ENCODE results near the gene MRC2.
"Not testable (repeated sequence)": the region's sequence is repeated elsewhere in the genome, so short reads cannot be mapped to it uniquely, and the experiment has no call there.

MRC2 gene

DNA sequence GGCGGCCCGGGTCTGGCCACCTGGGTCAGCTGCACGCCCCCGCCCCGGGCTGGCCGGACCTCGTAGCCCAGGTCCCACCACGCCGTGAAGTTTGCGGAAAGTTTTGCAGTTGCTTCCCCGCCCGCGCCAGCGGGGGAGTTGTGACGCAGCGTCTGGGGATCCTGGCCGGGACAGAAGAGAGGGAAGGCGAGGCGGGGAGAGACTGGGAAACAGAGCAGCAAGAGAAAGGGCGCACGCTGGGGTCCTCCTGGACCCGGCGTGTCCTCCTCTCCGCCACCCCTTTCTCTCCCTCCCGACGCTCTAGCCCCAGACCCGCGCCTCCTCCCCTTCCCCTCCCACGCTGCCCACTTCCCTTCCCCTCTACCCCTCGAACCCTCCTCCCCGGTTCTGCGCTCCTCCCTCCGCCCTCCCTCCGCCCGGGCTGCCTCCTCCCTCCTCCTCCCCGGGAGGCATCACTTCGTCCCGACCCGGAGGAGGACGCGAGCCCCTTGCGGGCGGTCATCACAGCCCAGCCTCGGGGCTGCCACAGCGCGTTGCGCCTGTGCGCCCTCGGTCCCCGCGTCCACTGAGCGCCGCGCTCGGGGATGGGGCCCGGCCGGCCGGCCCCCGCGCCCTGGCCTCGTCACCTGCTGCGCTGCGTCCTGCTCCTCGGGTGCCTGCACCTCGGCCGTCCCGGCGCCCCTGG is at the start of gene MRC2:
MRC2 (plus strand) TSS at position 452 of the 685 bp plus-strand sequence; CDS start at position 585, 133 bp downstream.
- peak within 1 kb of the TSS; percentile 76 for H3K4me3 ChIP-seq (ENCODE audit: low read length)
- peaks cover 9% of the 10 kb centered on the region; the same call in 1 of the 2 replicates for H3K4me1 ChIP-seq (ENCODE audit: insufficient read depth, low read length)
- H3K9me3 ChIP-seq (ENCODE audit: insufficient read depth, low read depth, low read length) = no peaks in the 10 kb centered on the region
- H3K27ac ChIP-seq (ENCODE audit: low read length) = no peak within 1 kb of the TSS
- peak within 1 kb of the TSS; percentile 72; the same call in 1 of the 2 replicates for H3K9ac ChIP-seq (ENCODE audit: low read depth, low read length)
- H3K27me3 ChIP-seq (ENCODE audit: insufficient read depth, low read length) = peaks cover 12% of the 10 kb centered on the region
- no peaks in the 10 kb centered on the region for H3K36me3 ChIP-seq (ENCODE audit: insufficient read depth, low read depth, low read length)

DNA sequence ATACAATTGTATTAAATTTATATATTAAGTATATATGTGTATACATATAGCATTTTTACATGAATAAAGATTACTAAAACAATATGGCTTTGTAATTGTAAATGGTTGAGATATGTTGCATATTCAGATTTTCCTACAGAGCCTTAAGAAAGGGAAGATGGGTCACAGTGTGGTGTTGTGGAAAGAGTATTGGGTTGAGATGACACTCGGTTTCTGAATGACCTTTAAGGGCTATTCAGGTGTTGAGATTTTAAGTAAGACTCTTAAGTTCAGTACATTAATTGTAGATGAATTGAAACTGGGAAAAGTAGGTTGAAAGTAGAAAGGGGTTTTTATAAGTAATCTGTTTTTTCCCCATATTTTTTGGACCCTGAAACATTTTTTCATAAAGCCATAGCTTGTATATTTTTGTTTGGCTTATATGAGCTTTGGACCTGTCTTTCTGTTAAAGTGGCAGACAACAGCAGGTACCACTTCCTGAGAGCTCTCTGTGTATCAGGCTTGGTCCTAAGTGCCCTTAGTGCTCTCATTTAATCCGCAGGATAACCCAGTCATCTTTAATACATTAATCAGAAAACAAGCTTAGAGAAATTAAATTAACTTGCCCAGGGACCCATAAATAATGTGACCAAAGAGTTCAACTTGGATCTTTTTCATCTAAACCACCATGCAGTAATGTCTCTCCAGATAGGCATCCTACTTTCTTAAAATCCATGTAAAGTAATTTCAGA is 48.5 kb upstream of the MRC2 start:
- Histone ChIP-seq H3K9ac (ENCODE audit: low read depth, low read length) (no peak overlapping the region), H3K27me3 (ENCODE audit: insufficient read depth, low read length) (no peaks in the 10 kb centered on the region), H3K4me1 (ENCODE audit: insufficient read depth, low read length) (no peaks in the 10 kb centered on the region), H3K27ac (ENCODE audit: low read length) (no peak overlapping the region), H3K9me3 (ENCODE audit: insufficient read depth, low read depth, low read length) (no peaks in the 10 kb centered on the region), H3K4me3 (ENCODE audit: low read length) (no peak overlapping the region), H3K36me3 (ENCODE audit: insufficient read depth, low read depth, low read length) (peaks cover 82% of the 10 kb centered on the region)

DNA sequence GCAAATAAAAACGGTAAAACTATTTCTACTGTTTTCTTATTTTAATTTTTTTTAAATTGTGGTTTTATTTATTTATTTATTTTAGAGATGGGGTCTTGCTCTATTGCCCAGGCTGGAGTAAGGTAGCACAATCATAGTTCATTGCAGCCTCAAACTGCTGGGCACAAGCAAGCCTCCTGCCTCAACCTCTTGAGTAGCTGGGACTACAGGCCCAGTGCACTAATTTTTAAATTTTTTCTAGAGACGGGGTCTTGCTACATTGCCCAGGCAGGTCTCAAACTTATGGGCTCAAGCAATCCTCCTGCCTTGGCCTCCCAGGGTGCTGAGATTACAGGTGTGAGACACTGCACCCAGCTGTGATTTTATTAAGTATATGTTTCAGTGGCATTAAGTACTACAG is 46.5 kb upstream of the MRC2 start:
- Histone ChIP-seq H3K4me1 (ENCODE audit: insufficient read depth, low read length) (no peaks in the 10 kb centered on the region), H3K36me3 (ENCODE audit: insufficient read depth, low read depth, low read length) (peaks cover 77% of the 10 kb centered on the region), H3K27me3 (ENCODE audit: insufficient read depth, low read length) (no peaks in the 10 kb centered on the region), H3K9ac (ENCODE audit: low read depth, low read length) (no peak overlapping the region), H3K27ac (ENCODE audit: low read length) (no peak overlapping the region), H3K9me3 (ENCODE audit: insufficient read depth, low read depth, low read length) (no peaks in the 10 kb centered on the region), H3K4me3 (ENCODE audit: low read length) (no peak overlapping the region)

DNA sequence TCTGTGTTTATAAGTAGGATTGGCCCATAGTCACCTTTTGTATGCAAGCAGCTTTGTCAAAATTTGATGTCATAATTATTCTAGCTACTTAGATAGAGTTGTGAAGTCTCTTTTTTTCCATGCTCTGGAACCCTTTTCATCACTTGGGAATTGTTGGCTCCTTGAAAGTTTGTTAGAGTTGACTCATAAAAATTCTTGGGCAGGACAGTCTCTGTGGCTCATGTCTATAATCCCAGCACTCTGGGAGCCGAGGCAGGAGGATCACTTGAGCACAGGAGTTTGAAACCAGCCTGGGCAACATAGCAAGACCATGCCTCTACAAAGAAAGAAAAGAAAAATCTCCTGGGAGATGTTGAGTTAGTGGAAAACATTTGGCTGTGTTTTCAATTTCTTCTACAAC is 45.7 kb upstream of the MRC2 start:
- H3K36me3 ChIP-seq (ENCODE audit: insufficient read depth, low read depth, low read length) = peaks cover 76% of the 10 kb centered on the region
- H3K27me3 ChIP-seq (ENCODE audit: insufficient read depth, low read length) = no peaks in the 10 kb centered on the region
- H3K4me1 ChIP-seq (ENCODE audit: insufficient read depth, low read length) = no peaks in the 10 kb centered on the region
- H3K4me3 ChIP-seq (ENCODE audit: low read length) = no peak overlapping the region
- H3K9ac ChIP-seq (ENCODE audit: low read depth, low read length) = no peak overlapping the region
- no peaks in the 10 kb centered on the region for H3K9me3 ChIP-seq (ENCODE audit: insufficient read depth, low read depth, low read length)
- no peak overlapping the region for H3K27ac ChIP-seq (ENCODE audit: low read length)

GRCh38 chr17:62587554-62587953 is 39.9 kb upstream of the MRC2 start:
- H3K4me1 ChIP-seq (ENCODE audit: insufficient read depth, low read length) = no peaks in the 10 kb centered on the region
- no peaks in the 10 kb centered on the region for H3K9me3 ChIP-seq (ENCODE audit: insufficient read depth, low read depth, low read length)
- H3K36me3 ChIP-seq (ENCODE audit: insufficient read depth, low read depth, low read length) = peaks cover 62% of the 10 kb centered on the region
- no peak overlapping the region for H3K27ac ChIP-seq (ENCODE audit: low read length)
- no peak overlapping the region for H3K9ac ChIP-seq (ENCODE audit: low read depth, low read length)
- no peak overlapping the region for H3K4me3 ChIP-seq (ENCODE audit: low read length)
- H3K27me3 ChIP-seq (ENCODE audit: insufficient read depth, low read length) = no peaks in the 10 kb centered on the region

- Histone ChIP-seq H3K4me3 (ENCODE audit: low read length) (no peak overlapping the region), H3K27me3 (ENCODE audit: insufficient read depth, low read length) (no peaks in the 10 kb centered on the region), H3K27ac (ENCODE audit: low read length) (no peak overlapping the region), H3K4me1 (ENCODE audit: insufficient read depth, low read length) (no peaks in the 10 kb centered on the region), H3K36me3 (ENCODE audit: insufficient read depth, low read depth, low read length) (peaks cover 64% of the 10 kb centered on the region), H3K9ac (ENCODE audit: low read depth, low read length) (no peak overlapping the region), H3K9me3 (ENCODE audit: insufficient read depth, low read depth, low read length) (no peaks in the 10 kb centered on the region)
These were observed 39.4 kb upstream of the MRC2 start for GRCh38 chr17:62588109-62588508.

GRCh38 chr17:62591333-62591732 is 36.1 kb upstream of the MRC2 start:
- no peak overlapping the region for H3K27ac ChIP-seq (ENCODE audit: low read length)
- peaks cover 52% of the 10 kb centered on the region for H3K36me3 ChIP-seq (ENCODE audit: insufficient read depth, low read depth, low read length)

GRCh38 chr17:62591822-62592221 is 35.6 kb upstream of the MRC2 start:
- H3K27me3 ChIP-seq (ENCODE audit: insufficient read depth, low read length); H3K9me3 ChIP-seq (ENCODE audit: insufficient read depth, low read depth, low read length); H3K27ac ChIP-seq (ENCODE audit: low read length); H3K9ac ChIP-seq (ENCODE audit: low read depth, low read length); H3K4me1 ChIP-seq (ENCODE audit: insufficient read depth, low read length); H3K4me3 ChIP-seq (ENCODE audit: low read length): not testable (repeated sequence)
- peaks cover 53% of the 10 kb centered on the region for H3K36me3 ChIP-seq (ENCODE audit: insufficient read depth, low read depth, low read length)

More at GRCh38 chr17:62591333-62591732, 36.1 kb upstream of the MRC2 start:
- Histone ChIP-seq H3K27me3 (ENCODE audit: insufficient read depth, low read length) (no peaks in the 10 kb centered on the region), H3K9me3 (ENCODE audit: insufficient read depth, low read depth, low read length) (0 out of 2 replicates have a peak, but pooled peaks cover 3% of the 10 kb centered on the region), H3K4me3 (ENCODE audit: low read length) (no peak overlapping the region), H3K9ac (ENCODE audit: low read depth, low read length) (no peak overlapping the region), H3K4me1 (ENCODE audit: insufficient read depth, low read length) (no peaks in the 10 kb centered on the region)

GRCh38 chr17:62592341-62593099 is 35.0 kb upstream of the MRC2 start:
- H3K27me3 ChIP-seq (ENCODE audit: insufficient read depth, low read length) = no peaks in the 10 kb centered on the region
- H3K27ac ChIP-seq (ENCODE audit: low read length) = no peak overlapping the region
- no peaks in the 10 kb centered on the region for H3K4me1 ChIP-seq (ENCODE audit: insufficient read depth, low read length)
- H3K9ac ChIP-seq (ENCODE audit: low read depth, low read length) = no peak overlapping the region
- H3K36me3 ChIP-seq (ENCODE audit: insufficient read depth, low read depth, low read length) = peaks cover 53% of the 10 kb centered on the region
- no peak overlapping the region for H3K4me3 ChIP-seq (ENCODE audit: low read length)
- 0 out of 2 replicates have a peak, but pooled peaks cover 3% of the 10 kb centered on the region for H3K9me3 ChIP-seq (ENCODE audit: insufficient read depth, low read depth, low read length)

DNA sequence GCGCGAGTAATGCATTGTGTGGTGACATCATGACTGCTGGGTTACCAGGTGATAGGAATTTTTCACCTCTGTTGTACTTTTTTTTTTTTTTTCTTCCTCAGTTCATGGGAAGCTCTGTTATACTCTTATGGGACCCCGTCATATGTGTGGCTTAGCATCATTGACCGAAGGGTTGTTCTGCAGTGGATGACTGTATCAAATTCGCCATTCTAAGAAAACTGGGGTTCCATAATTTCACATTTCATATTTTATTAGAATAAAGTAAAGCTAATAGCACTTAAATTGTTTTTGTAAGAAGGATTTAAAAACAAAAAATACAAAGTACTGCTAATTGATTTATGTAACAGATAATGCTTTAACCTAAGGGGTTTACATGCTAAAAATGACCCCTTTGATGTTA is 32.0 kb upstream of the MRC2 start:
- Histone ChIP-seq H3K9me3 (ENCODE audit: insufficient read depth, low read depth, low read length) (0 out of 2 replicates have a peak, but pooled peaks cover 3% of the 10 kb centered on the region), H3K4me3 (ENCODE audit: low read length) (no peak overlapping the region), H3K36me3 (ENCODE audit: insufficient read depth, low read depth, low read length) (peaks cover 62% of the 10 kb centered on the region), H3K4me1 (ENCODE audit: insufficient read depth, low read length) (no peaks in the 10 kb centered on the region), H3K9ac (ENCODE audit: low read depth, low read length) (no peak overlapping the region), H3K27me3 (ENCODE audit: insufficient read depth, low read length) (no peaks in the 10 kb centered on the region), H3K27ac (ENCODE audit: low read length) (no peak overlapping the region)

DNA sequence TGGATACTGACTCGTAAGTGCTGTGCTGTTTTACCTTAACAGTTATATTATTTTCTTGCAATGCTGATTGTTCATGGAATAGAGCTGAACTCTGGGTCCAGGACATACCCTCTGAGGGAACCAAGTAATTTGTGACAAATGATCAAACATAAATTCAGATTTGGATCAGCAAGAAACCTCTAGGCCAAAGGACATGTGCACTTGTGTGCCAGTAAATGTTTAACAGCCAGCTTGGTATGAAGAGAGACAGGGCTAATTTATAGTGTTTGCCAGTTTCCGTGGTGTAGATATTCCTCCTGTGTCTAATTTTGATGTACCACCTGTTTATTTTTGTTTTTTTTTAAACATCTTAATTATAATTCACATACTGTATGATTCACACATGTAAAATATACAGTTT is 30.8 kb upstream of the MRC2 start:
- Histone ChIP-seq H3K4me1 (ENCODE audit: insufficient read depth, low read length) (no peaks in the 10 kb centered on the region), H3K9me3 (ENCODE audit: insufficient read depth, low read depth, low read length) (0 out of 2 replicates have a peak, but pooled peaks cover 3% of the 10 kb centered on the region), H3K9ac (ENCODE audit: low read depth, low read length) (no peak overlapping the region), H3K4me3 (ENCODE audit: low read length) (no peak overlapping the region), H3K36me3 (ENCODE audit: insufficient read depth, low read depth, low read length) (peaks cover 72% of the 10 kb centered on the region), H3K27me3 (ENCODE audit: insufficient read depth, low read length) (no peaks in the 10 kb centered on the region), H3K27ac (ENCODE audit: low read length) (no peak overlapping the region)

Data from iPS-20b (cell line).